Endothelial cell (in vitro differentiated cells): ENCODE data around the gene PPP1R10. TPM values are rescaled to one million over a fixed set of nuclear protein-coding genes. Genes with fewer than 3 reads are reported as not detected.
A peak's percentile ranks its signal among the peaks of the same experiment; 100 is the strongest.

Experiments
- DNase-seq: peaks from one replicate; pipeline ENCODE4 v3.0.0; 2021; ENCODE audit warnings: low spot score
- H3K27ac Mint-ChIP-seq: one replicate; pipeline ENCODE4 v1.8.0; 2021; ENCODE audit warnings: mixed read lengths, inconsistent platforms; ENCODE audit not compliant: unreplicated experiment
- H3K27me3 Mint-ChIP-seq: one replicate; pipeline ENCODE4 v1.8.0; 2021; ENCODE audit warnings: mild to moderate bottlenecking, moderate library complexity, mixed read lengths, inconsistent platforms; ENCODE audit not compliant: unreplicated experiment
- H3K36me3 Mint-ChIP-seq: one replicate; pipeline ENCODE4 v1.8.0; 2021; ENCODE audit warnings: mild to moderate bottlenecking, low read depth, mixed read lengths, inconsistent platforms; ENCODE audit not compliant: unreplicated experiment
- H3K4me1 Mint-ChIP-seq: one replicate; pipeline ENCODE4 v1.8.0; 2021; ENCODE audit warnings: mild to moderate bottlenecking, mixed read lengths, inconsistent platforms; ENCODE audit not compliant: unreplicated experiment
- H3K4me3 Mint-ChIP-seq: one replicate; pipeline ENCODE4 v1.8.0; 2021; ENCODE audit warnings: mild to moderate bottlenecking, mixed read lengths, inconsistent platforms; ENCODE audit not compliant: unreplicated experiment
- H3K9me3 Mint-ChIP-seq: one replicate; pipeline ENCODE4 v1.8.0; 2021; ENCODE audit warnings: mixed read lengths, inconsistent platforms; ENCODE audit not compliant: unreplicated experiment
- total RNA-seq: library from RNA; stranded (reverse); fragmentation: NEBNext Ultra II Directional; extraction: Animal tissue kit (Norgen Biotek cat#: 25700); gene quantifications from one replicate; pipeline ENCODE4 v1.2.1, GENCODE V29; 2021; ENCODE audit not compliant: unreplicated experiment
- TF ChIP-seq, protein P1 (sequence below): fragments of 200-600 bp; sonication (generic); IDR thresholded peaks from one replicate; pipeline ENCODE4 v1.5.0; 2021; ENCODE audit warnings: antibody characterized with exemption; ENCODE audit not compliant: unreplicated experiment

The PPP1R10 gene
- total RNA-seq, 1 donor from 2014 or later = 75.8 TPM

DNA sequence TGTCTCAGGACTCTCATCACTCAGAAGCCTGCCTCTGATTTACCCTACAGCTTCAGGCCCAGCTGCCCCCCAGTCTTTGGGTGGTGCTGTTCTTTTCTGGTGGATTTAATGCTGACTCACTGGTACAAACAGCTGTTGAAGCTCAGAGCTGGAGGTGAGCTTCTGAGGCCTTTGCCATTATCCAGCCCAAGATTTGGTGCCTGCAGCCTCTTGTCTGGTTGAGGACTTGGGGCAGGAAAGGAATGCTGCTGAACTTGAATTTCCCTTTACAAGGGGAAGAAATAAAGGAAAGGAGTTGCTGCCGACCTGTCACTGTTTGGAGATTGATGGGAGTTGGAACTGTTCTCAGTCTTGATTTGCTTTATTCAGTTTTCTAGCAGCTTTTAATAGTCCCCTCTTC, 26.0 kb downstream of the PPP1R10 start:
- peaks cover 9% of the 10 kb centered on the region for H3K27me3 Mint-ChIP-seq
- H3K27ac Mint-ChIP-seq = no peak overlapping the region
- no peaks in the 10 kb centered on the region for H3K9me3 Mint-ChIP-seq
- no peak overlapping the region for H3K4me3 Mint-ChIP-seq
- DNase-seq = no peak
- TF ChIP-seq, protein P1, sequence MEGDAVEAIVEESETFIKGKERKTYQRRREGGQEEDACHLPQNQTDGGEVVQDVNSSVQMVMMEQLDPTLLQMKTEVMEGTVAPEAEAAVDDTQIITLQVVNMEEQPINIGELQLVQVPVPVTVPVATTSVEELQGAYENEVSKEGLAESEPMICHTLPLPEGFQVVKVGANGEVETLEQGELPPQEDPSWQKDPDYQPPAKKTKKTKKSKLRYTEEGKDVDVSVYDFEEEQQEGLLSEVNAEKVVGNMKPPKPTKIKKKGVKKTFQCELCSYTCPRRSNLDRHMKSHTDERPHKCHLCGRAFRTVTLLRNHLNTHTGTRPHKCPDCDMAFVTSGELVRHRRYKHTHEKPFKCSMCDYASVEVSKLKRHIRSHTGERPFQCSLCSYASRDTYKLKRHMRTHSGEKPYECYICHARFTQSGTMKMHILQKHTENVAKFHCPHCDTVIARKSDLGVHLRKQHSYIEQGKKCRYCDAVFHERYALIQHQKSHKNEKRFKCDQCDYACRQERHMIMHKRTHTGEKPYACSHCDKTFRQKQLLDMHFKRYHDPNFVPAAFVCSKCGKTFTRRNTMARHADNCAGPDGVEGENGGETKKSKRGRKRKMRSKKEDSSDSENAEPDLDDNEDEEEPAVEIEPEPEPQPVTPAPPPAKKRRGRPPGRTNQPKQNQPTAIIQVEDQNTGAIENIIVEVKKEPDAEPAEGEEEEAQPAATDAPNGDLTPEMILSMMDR = no peak
- H3K4me1 Mint-ChIP-seq = peaks cover 13% of the 10 kb centered on the region
- H3K36me3 Mint-ChIP-seq = peaks cover 47% of the 10 kb centered on the region

DNA sequence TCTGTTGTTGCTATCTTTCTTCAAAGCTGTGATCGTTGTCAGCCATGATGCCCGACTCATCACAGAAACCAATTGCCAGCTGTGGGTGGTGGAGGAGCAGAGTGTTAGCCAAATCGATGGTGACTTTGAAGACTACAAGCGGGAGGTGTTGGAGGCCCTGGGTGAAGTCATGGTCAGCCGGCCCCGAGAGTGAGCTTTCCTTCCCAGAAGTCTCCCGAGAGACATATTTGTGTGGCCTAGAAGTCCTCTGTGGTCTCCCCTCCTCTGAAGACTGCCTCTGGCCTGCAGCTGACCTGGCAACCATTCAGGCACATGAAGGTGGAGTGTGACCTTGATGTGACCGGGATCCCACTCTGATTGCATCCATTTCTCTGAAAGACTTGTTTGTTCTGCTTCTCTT, 26.5 kb downstream of the PPP1R10 start:
- peak overlapping the region; percentile 68 for H3K4me3 Mint-ChIP-seq
- peaks cover 48% of the 10 kb centered on the region for H3K36me3 Mint-ChIP-seq
- peaks cover 15% of the 10 kb centered on the region for H3K4me1 Mint-ChIP-seq
- H3K27me3 Mint-ChIP-seq = peaks cover 9% of the 10 kb centered on the region
- H3K9me3 Mint-ChIP-seq = no peaks in the 10 kb centered on the region
- TF ChIP-seq, protein P1 = no peak
- no peak overlapping the region for H3K27ac Mint-ChIP-seq
- no peak for DNase-seq

DNA sequence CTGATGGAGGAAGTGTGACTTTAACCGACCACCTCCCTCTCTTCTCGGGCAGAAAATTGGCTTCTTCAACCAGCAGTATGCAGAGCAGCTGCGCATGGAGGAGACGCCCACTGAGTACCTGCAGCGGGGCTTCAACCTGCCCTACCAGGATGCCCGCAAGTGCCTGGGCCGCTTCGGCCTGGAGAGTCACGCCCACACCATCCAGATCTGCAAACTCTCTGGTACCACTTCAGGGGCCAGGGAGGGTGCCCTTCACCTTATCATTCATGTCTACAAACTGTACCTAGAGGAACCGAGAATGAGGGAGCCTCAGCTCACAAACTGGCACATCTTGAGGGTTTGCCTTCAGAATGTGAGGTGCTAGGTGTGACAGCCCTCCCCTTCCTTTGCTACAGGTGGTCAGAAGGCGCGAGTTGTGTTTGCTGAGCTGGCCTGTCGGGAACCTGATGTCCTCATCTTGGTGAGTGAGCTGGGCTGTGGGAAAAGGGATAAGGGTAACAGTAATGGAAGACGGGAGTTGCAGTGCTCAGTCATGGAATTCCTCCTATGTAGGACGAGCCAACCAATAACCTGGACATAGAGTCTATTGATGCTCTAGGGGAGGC, 27.2 kb downstream of the PPP1R10 start:
- DNase-seq = no peak
- Mint-ChIP-seq H3K36me3 (peaks cover 54% of the 10 kb centered on the region), H3K4me3 (peak overlapping the region; percentile 15), H3K27me3 (peaks cover 9% of the 10 kb centered on the region), H3K27ac (no peak overlapping the region), H3K9me3 (no peaks in the 10 kb centered on the region), H3K4me1 (peaks cover 20% of the 10 kb centered on the region)
- TF ChIP-seq, protein P1 = no peak

DNA sequence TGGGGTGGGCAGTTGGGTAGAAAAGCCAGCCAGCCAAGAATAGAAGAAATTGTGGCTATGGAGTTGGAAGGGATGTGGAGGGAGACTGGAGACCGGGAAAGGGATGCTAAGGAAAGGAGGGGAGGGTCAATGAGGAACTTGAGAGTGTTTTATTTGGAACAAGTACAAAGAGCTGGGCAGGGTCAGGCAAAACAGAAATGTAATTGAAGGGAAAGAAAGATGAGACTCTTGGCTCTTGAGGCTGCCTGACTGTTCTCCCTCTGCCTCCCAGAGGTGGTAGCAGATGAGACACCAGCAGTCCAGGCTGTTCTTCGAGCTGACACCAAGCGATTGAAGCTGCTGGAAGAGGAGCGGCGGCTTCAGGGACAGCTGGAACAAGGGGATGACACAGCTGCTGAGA, 33.1 kb downstream of the PPP1R10 start:
- DNase-seq = no peak
- H3K4me3 Mint-ChIP-seq = peak overlapping the region; percentile 70
- TF ChIP-seq, protein P1 = no peak
- H3K4me1 Mint-ChIP-seq = peaks cover 24% of the 10 kb centered on the region
- H3K27me3 Mint-ChIP-seq = no peaks in the 10 kb centered on the region
- no peaks in the 10 kb centered on the region for H3K9me3 Mint-ChIP-seq
- peaks cover 65% of the 10 kb centered on the region for H3K36me3 Mint-ChIP-seq
- H3K27ac Mint-ChIP-seq = no peak overlapping the region

DNA sequence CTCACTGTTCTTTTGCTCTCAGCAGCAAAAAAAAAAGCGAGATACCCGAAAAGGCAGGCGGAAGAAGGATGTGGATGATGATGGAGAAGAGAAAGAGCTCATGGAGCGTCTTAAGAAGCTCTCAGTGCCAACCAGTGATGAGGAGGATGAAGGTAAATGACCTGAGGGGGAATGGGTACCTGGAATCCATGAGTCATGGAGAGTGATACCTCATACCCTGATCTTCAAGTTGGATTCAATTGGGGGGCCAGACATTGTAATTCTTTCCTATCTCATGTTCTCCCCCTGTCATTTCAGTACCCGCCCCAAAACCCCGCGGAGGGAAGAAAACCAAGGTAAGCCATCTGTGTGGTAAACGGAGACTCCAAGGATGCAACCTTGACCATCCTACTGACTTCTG, 39.0 kb downstream of the PPP1R10 start:
- H3K36me3 Mint-ChIP-seq = peaks cover 53% of the 10 kb centered on the region
- H3K4me3 Mint-ChIP-seq = peak overlapping the region; percentile 74
- H3K4me1 Mint-ChIP-seq = peaks cover 22% of the 10 kb centered on the region
- TF ChIP-seq, protein P1 = no peak
- H3K27ac Mint-ChIP-seq = peak overlapping the region; percentile 45
- DNase-seq = no peak
- H3K27me3 Mint-ChIP-seq = peaks cover 10% of the 10 kb centered on the region
- no peaks in the 10 kb centered on the region for H3K9me3 Mint-ChIP-seq
